KOPT-K1 (cell line): ENCODE results near the gene SVBP.
A peak's percentile ranks its signal among the peaks of the same experiment; 100 is the strongest.
"Not testable (repeated sequence)": the region's sequence is repeated elsewhere in the genome, so short reads cannot be mapped to it uniquely, and the experiment has no call there.

Experiments used
- H3K27ac ChIP-seq: fragments of 200-600 bp; sonication (generic); 2 replicates; pipeline ENCODE4 v1.5.1; 2016; ENCODE audit warnings: antibody characterized with exemption, mild to moderate bottlenecking, low read depth, low read length; ENCODE audit not compliant: poor library complexity, severe bottlenecking
- H3K36me3 ChIP-seq: fragments of 200-600 bp; sonication (generic); 2 replicates; pipeline ENCODE4 v1.5.1; 2017; ENCODE audit warnings: antibody characterized with exemption, mild to moderate bottlenecking, low read length, moderate library complexity; ENCODE audit not compliant: insufficient read depth
- H3K9me3 ChIP-seq: fragments of 200-600 bp; sonication (generic); 2 replicates; pipeline ENCODE4 v1.5.1; 2017; ENCODE audit warnings: antibody characterized with exemption, low read length, mild to moderate bottlenecking; ENCODE audit not compliant: insufficient read depth, poor library complexity, severe bottlenecking

SVBP gene, protein sequence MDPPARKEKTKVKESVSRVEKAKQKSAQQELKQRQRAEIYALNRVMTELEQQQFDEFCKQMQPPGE

GRCh38 chr1:42816585-42817439 is at the start of gene SVBP, which contains the start of gene ERMAP:
Gene SVBP, minus strand, starts transcription at chr1:42817397. Its CDS starts 853 bp downstream, at chr1:42816544.
Gene ERMAP, plus strand, starts transcription at chr1:42817122. Its CDS starts 13,327 bp downstream, at chr1:42830449.
- Histone ChIP-seq H3K27ac (peak within 1 kb of the TSS; percentile 97), H3K36me3 (no peaks in the 10 kb centered on the region), H3K9me3 (no peaks in the 10 kb centered on the region)

DNA sequence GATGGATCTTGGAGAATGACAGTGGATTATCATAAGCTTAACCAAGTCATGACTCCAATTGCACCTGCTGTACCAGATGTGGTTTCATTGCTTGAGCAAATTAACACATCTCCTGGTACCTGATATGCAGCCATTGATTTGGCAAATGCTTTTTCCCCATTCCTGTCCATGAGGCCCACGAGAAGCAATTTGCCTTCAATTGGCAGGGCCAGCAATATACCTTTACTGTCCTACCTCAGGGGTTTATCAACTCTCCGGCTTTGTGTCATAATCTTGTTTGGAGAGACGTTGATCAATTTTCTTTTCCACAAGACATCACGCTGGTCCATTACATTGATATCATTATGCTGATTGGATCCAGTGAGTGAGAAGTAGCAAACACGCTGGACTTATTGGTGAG is 49.4 kb upstream of the SVBP start:
- Histone ChIP-seq H3K27ac (no peak overlapping the region), H3K9me3 (peaks cover 7% of the 10 kb centered on the region), H3K36me3 (no peaks in the 10 kb centered on the region)

GRCh38 chr1:42861014-42861399 is 43.8 kb upstream of the SVBP start:
- Histone ChIP-seq H3K36me3 (no peaks in the 10 kb centered on the region), H3K27ac (no peak overlapping the region), H3K9me3 (peaks cover 57% of the 10 kb centered on the region)

GRCh38 chr1:42860339-42861013 is 43.3 kb upstream of the SVBP start:
- Histone ChIP-seq H3K9me3 (peaks cover 57% of the 10 kb centered on the region), H3K36me3 (no peaks in the 10 kb centered on the region), H3K27ac (no peak overlapping the region)

DNA sequence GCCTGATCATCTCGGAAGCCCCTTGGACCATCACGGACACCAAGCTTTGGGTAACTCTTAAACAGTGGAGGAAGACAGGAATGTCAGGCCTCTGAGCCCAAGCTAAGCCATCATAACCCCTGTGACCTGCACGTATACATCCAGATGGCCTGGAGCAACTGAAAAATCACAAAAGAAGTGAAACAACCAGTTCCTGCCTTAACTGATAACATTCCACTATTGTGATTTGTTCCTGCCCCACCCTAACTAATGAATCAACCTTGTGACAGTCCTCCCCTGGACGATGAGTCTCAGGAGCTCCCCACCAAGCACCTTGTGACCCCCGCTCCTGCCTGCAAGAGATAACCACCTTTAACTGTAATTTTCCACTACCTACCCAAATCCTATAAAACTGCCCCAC is 42.2 kb upstream of the SVBP start:
- H3K9me3 ChIP-seq: peaks cover 57% of the 10 kb centered on the region
- not testable (repeated sequence) for H3K36me3 ChIP-seq, H3K27ac ChIP-seq

GRCh38 chr1:42856554-42856953 is 39.4 kb upstream of the SVBP start:
- Histone ChIP-seq H3K9me3 (peaks cover 50% of the 10 kb centered on the region), H3K36me3 (peaks cover 15% of the 10 kb centered on the region)
- H3K27ac ChIP-seq: not testable (repeated sequence)

DNA sequence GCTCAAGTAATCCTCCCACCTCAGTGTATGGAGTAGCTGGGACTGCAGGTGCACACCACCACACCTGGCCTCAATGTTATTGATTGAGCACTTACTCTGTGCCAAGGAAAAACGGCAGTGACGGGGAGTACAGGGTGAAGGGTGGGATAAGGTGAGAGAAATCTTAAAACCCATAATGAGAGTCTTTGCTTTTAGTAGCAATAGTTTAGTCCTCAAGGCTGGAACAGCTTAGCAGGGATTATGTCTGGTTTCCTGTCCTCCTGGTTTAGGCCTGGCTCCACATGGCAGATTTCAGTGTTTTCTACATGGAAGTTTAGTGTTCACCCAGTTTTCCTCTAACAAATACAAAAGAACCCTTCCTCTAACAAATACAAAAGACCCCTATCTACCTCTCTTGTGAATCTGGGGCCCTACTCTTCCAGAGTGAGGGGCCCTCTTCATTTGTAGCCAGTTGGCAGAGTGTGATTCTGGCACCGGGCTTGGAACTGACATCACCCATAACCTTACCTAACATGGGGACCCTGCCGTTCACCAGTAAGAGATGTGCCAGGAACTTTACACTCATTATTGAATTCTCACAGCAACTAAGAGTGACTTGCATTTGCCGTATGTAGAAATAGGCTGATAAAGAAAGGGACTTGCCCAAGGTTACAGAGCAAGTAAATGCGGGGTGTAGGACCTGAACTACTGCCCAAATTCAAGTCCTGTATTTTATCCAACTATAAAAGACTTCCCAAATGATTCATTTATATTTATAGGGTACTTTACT is 36.1 kb upstream of the SVBP start:
- H3K36me3 ChIP-seq: peaks cover 40% of the 10 kb centered on the region
- no peak overlapping the region for H3K27ac ChIP-seq
- H3K9me3 ChIP-seq: peaks cover 19% of the 10 kb centered on the region

DNA sequence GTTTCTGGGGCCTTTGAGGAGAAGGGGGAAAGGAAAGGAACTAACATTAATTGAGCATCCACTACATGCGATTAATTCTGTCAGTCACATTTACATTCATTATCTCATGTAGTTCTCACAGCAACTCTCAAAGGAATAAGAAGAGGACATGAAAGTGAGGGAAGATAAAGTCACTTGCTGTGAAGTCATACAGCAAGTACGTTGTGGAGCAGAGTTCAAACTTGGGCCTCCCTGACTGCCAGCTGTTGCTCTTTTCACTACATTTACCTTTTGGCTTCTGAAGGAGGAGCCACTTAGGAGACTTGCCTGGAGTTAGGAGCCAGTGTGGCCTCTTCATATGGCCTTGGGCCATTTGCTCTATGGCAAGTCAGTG is 35.4 kb upstream of the SVBP start:
- H3K27ac ChIP-seq: no peak overlapping the region
- H3K36me3 ChIP-seq: peaks cover 40% of the 10 kb centered on the region
- peaks cover 15% of the 10 kb centered on the region for H3K9me3 ChIP-seq

DNA sequence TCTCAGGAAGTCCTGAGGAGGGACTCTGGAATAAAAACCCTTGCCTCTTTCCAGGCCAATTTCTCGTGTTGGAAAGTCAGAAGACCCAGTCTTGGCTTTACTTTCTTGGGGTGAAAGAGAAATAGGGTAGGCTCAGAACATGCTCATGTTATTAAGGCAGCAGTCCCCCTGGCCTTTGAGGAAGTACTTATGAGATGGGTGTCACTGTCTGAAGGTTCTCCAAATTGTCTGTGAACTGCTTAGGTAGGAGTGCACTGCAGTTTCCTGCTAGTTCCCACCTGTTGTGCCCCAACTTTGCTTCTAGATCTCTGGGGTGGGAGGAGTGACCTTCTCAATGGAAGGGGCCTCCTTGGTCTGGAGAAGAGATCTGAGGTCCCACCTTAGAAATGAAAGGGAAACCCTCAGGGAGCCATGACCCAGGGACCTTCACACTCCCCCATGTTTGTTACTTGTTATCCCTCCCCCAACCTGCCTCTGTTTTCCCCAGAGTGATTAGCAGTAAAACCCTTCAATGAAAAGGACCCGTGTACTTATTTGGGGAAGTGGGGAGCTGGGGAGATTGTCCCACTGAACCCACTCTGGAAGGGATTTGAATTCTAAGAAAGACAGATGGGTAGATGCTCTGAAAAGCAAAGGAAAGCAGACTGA is 34.9 kb upstream of the SVBP start:
- Histone ChIP-seq H3K9me3 (peaks cover 10% of the 10 kb centered on the region), H3K27ac (no peak overlapping the region), H3K36me3 (peaks cover 40% of the 10 kb centered on the region)

GRCh38 chr1:42851420-42851819 is 34.2 kb upstream of the SVBP start:
- Histone ChIP-seq H3K9me3 (peaks cover 4% of the 10 kb centered on the region), H3K27ac (no peak overlapping the region), H3K36me3 (peaks cover 40% of the 10 kb centered on the region)

GRCh38 chr1:42849944-42850343 is 32.7 kb upstream of the SVBP start:
- Histone ChIP-seq H3K27ac (no peak overlapping the region), H3K36me3 (peaks cover 40% of the 10 kb centered on the region), H3K9me3 (no peaks in the 10 kb centered on the region)

DNA sequence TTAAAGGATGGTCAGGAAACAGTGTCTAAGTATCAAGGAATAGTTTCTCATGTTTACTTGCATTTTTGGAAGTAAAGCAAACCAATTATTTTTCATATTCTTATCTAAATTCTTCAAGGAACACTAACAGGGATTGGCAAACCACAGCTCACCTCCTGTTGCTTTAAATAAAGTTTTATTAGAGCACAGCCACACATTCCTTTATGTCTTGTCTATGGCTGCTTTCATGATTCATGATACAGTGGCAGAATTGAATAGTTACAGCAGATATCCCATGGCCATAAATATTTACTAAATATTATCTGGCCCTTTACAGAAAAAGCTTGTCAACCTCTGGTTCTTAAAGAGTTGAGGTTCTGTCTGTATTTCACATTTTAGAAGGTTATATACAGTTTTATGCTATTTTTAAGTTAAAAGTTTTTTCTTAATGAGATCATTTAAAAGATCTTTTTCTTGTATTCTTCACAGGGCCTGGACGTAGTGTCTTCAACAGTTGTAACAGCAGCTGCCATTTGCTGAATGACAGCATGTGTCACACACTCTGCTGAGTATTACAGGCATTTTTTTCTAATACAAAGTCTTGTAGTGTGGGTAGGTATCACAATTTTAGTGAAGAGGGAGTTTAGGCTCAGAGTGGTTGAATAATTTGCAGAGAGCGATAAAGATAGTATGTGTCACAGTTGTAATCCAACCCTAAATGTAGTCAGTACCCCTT is 31.8 kb upstream of the SVBP start:
- Histone ChIP-seq H3K36me3 (peaks cover 40% of the 10 kb centered on the region), H3K9me3 (no peaks in the 10 kb centered on the region), H3K27ac (no peak overlapping the region)

GRCh38 chr1:42847721-42848460 is 30.7 kb upstream of the SVBP start:
- no peaks in the 10 kb centered on the region for H3K9me3 ChIP-seq
- peaks cover 38% of the 10 kb centered on the region for H3K36me3 ChIP-seq
- H3K27ac ChIP-seq: peak overlapping the region; percentile 59
